ENCODE measurements around the gene ADPRHL1. TPM values are rescaled to one million over a fixed set of nuclear protein-coding genes. Genes with fewer than 3 reads are reported as not detected.

Gene ADPRHL1
- total and polyA plus RNA-seq, 4 donors: 0.28 to 0.67 (median 0.55) TPM

DNA sequence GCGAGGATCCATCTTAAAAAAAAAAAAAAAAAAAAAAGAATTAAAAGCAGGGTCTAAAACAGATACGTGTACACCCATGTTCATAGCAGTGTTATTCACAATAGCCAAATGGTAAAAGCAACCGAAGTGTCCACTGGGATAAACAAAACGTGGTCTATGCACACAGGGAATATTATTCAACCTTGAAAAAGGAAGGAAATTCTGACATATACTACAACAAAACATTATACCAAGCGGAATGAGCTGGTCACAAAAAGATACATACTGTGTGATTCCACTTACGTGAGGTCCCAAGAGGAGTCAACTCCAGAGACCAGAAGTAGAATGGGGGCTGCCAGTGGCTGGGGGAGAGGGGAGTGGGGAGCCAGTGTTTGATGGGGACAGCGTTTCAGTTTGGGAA is 14.7 kb upstream of the ADPRHL1 start:
- Histone ChIP-seq H3K9me3 (ENCODE audit: control insufficient read depth in 4 of 4, low read length in 3 of 4) (no peaks in the 10 kb centered on the region), H3K27ac (ENCODE audit: low read depth in 1 of 2, low read length in 2 of 2) (no peak overlapping the region), H3K27me3 (ENCODE audit: control insufficient read depth in 4 of 4, insufficient read depth in 4 of 4, low read length in 3 of 4) (no peaks in the 10 kb centered on the region), H3K4me3 (ENCODE audit: low read depth in 1 of 3, low read length in 3 of 3) (no peak overlapping the region), H3K9ac (ENCODE audit: low read depth in 1 of 2, low read length in 2 of 2) (no peak overlapping the region), H3K4me1 (ENCODE audit: control insufficient read depth in 4 of 4, insufficient read depth in 4 of 4, low read length in 3 of 4) (no peaks in the 10 kb centered on the region), H3K36me3 (ENCODE audit: control insufficient read depth in 4 of 4, insufficient read depth in 3 of 4, low read depth in 1 of 4, low read length in 3 of 4) (peaks cover 0 to 7% (median 5%) of the 10 kb centered on the region in 4 donors)
- no peak for TF ChIP-seq RAD21 (IDR thresholded peaks at IDR 0.05)
- TF ChIP-seq, protein P1, sequence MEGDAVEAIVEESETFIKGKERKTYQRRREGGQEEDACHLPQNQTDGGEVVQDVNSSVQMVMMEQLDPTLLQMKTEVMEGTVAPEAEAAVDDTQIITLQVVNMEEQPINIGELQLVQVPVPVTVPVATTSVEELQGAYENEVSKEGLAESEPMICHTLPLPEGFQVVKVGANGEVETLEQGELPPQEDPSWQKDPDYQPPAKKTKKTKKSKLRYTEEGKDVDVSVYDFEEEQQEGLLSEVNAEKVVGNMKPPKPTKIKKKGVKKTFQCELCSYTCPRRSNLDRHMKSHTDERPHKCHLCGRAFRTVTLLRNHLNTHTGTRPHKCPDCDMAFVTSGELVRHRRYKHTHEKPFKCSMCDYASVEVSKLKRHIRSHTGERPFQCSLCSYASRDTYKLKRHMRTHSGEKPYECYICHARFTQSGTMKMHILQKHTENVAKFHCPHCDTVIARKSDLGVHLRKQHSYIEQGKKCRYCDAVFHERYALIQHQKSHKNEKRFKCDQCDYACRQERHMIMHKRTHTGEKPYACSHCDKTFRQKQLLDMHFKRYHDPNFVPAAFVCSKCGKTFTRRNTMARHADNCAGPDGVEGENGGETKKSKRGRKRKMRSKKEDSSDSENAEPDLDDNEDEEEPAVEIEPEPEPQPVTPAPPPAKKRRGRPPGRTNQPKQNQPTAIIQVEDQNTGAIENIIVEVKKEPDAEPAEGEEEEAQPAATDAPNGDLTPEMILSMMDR (IDR thresholded peaks at IDR 0.05; ENCODE audit: low read depth, low read length, missing input control): no peak
- TF ChIP-seq NR2F2 (IDR thresholded peaks at IDR 0.05): no peak
- TF ChIP-seq, protein P2, sequence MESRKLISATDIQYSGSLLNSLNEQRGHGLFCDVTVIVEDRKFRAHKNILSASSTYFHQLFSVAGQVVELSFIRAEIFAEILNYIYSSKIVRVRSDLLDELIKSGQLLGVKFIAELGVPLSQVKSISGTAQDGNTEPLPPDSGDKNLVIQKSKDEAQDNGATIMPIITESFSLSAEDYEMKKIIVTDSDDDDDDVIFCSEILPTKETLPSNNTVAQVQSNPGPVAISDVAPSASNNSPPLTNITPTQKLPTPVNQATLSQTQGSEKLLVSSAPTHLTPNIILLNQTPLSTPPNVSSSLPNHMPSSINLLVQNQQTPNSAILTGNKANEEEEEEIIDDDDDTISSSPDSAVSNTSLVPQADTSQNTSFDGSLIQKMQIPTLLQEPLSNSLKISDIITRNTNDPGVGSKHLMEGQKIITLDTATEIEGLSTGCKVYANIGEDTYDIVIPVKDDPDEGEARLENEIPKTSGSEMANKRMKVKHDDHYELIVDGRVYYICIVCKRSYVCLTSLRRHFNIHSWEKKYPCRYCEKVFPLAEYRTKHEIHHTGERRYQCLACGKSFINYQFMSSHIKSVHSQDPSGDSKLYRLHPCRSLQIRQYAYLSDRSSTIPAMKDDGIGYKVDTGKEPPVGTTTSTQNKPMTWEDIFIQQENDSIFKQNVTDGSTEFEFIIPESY (IDR thresholded peaks at IDR 0.05): no peak
- no peak for TF ChIP-seq FOXA2 (IDR thresholded peaks at IDR 0.05)
- TF ChIP-seq HNF4G (IDR thresholded peaks at IDR 0.05): no peak
- no peak for DNase-seq (ENCODE audit: low spot score)
- WGBS: 91% methylated on average over 7 of the region's 7 CpGs

DNA sequence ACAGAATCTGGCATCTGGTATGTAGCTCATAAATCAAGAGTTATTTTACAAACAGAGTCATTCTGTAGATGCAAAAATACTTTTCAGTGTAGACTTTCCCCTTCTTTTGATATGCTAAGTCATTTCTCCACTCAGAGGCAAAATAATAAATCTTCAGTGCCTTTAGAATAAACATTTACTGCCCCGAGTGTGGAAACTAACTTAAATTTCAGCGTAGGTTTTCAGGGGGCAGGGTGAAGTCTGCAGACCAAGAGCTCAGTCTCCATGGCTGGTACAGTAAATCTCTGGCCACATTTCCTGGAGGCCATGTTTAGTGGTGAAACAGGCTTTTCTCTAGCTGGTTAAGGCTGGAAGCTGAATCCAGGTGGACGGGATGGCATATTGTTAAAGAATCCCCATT is 13.1 kb upstream of the ADPRHL1 start:
- H3K36me3 ChIP-seq (ENCODE audit: control insufficient read depth in 4 of 4, insufficient read depth in 3 of 4, low read depth in 1 of 4, low read length in 3 of 4): peaks cover 0 to 7% (median 3%) of the 10 kb centered on the region in 4 donors
- no peak for DNase-seq (ENCODE audit: low spot score)
- 97% methylated on average over 3 of the region's 3 CpGs for WGBS

More for the DNA sequence above, 13.1 kb upstream of the ADPRHL1 start:
- Histone ChIP-seq H3K27me3 (ENCODE audit: control insufficient read depth in 4 of 4, insufficient read depth in 4 of 4, low read length in 3 of 4) (no peaks in the 10 kb centered on the region), H3K4me1 (ENCODE audit: control insufficient read depth in 4 of 4, insufficient read depth in 4 of 4, low read length in 3 of 4) (peaks cover 0 to 2% (median 0%) of the 10 kb centered on the region in 4 donors), H3K27ac (ENCODE audit: low read depth in 1 of 2, low read length in 2 of 2) (no peak overlapping the region), H3K4me3 (ENCODE audit: low read depth in 1 of 3, low read length in 3 of 3) (no peak overlapping the region), H3K9me3 (ENCODE audit: control insufficient read depth in 4 of 4, low read length in 3 of 4) (no peaks in the 10 kb centered on the region), H3K9ac (ENCODE audit: low read depth in 1 of 2, low read length in 2 of 2) (no peak overlapping the region)
- no peak for TF ChIP-seq SP1 (IDR thresholded peaks at IDR 0.05)
- TF ChIP-seq, protein P2 (IDR thresholded peaks at IDR 0.05): no peak
- TF ChIP-seq, protein P3, sequence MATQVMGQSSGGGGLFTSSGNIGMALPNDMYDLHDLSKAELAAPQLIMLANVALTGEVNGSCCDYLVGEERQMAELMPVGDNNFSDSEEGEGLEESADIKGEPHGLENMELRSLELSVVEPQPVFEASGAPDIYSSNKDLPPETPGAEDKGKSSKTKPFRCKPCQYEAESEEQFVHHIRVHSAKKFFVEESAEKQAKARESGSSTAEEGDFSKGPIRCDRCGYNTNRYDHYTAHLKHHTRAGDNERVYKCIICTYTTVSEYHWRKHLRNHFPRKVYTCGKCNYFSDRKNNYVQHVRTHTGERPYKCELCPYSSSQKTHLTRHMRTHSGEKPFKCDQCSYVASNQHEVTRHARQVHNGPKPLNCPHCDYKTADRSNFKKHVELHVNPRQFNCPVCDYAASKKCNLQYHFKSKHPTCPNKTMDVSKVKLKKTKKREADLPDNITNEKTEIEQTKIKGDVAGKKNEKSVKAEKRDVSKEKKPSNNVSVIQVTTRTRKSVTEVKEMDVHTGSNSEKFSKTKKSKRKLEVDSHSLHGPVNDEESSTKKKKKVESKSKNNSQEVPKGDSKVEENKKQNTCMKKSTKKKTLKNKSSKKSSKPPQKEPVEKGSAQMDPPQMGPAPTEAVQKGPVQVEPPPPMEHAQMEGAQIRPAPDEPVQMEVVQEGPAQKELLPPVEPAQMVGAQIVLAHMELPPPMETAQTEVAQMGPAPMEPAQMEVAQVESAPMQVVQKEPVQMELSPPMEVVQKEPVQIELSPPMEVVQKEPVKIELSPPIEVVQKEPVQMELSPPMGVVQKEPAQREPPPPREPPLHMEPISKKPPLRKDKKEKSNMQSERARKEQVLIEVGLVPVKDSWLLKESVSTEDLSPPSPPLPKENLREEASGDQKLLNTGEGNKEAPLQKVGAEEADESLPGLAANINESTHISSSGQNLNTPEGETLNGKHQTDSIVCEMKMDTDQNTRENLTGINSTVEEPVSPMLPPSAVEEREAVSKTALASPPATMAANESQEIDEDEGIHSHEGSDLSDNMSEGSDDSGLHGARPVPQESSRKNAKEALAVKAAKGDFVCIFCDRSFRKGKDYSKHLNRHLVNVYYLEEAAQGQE (IDR thresholded peaks at IDR 0.05): no peak
- TF ChIP-seq, protein P1 (IDR thresholded peaks at IDR 0.05; ENCODE audit: low read depth, low read length, missing input control): no peak
- no peak for TF ChIP-seq HNF4G (IDR thresholded peaks at IDR 0.05)
- no peak for TF ChIP-seq RXRA (IDR thresholded peaks at IDR 0.05)
- no peak for TF ChIP-seq HNF4A (conservative IDR thresholded peaks at IDR 0.05)
- TF ChIP-seq EGR1 (IDR thresholded peaks at IDR 0.05; ENCODE audit: low read depth in 2 of 2): no peak
- no peak for TF ChIP-seq FOXA2 (IDR thresholded peaks at IDR 0.05)
- no peak for TF ChIP-seq GABPA (IDR thresholded peaks at IDR 0.05 in 1 of 2, conservative IDR thresholded peaks at IDR 0.05 in 1 of 2)
- no peak for TF ChIP-seq YY1 (IDR thresholded peaks at IDR 0.05)
- TF ChIP-seq, protein P4, sequence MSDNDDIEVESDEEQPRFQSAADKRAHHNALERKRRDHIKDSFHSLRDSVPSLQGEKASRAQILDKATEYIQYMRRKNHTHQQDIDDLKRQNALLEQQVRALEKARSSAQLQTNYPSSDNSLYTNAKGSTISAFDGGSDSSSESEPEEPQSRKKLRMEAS (IDR thresholded peaks at IDR 0.05): no peak
- TF ChIP-seq NR2F2 (IDR thresholded peaks at IDR 0.05): no peak
- TF ChIP-seq JUND (IDR thresholded peaks at IDR 0.05): no peak
- no peak for TF ChIP-seq FOXA1 (IDR thresholded peaks at IDR 0.05)
- TF ChIP-seq, protein P5, sequence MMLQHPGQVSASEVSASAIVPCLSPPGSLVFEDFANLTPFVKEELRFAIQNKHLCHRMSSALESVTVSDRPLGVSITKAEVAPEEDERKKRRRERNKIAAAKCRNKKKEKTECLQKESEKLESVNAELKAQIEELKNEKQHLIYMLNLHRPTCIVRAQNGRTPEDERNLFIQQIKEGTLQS (IDR thresholded peaks at IDR 0.05): no peak
- no peak for TF ChIP-seq RAD21 (IDR thresholded peaks at IDR 0.05)
- TF ChIP-seq TAF1 (conservative IDR thresholded peaks at IDR 0.05): no peak
